H9 (cell line): ENCODE data around the gene TSR1. TPM values are rescaled to one million over a fixed set of nuclear protein-coding genes. Genes with fewer than 3 reads are reported as not detected.
A peak's percentile ranks its signal among the peaks of the same experiment; 100 is the strongest.

ENCODE experiments used
- DNase-seq: peaks from one replicate; pipeline ENCODE4 v3.0.0-alpha.2; 2017
- H2AFZ ChIP-seq: one replicate; pipeline ENCODE4 v1.6.1; 2013; ENCODE audit warnings: mild to moderate bottlenecking, low read length, control low read depth, moderate library complexity
- H2AK5ac ChIP-seq: 2 replicates; pipeline ENCODE4 v1.6.1; 2013; ENCODE audit warnings: low read length, control low read depth, mixed read lengths; ENCODE audit not compliant: insufficient read length
- H2BK120ac ChIP-seq: one replicate; pipeline ENCODE4 v1.6.1; 2013; ENCODE audit warnings: low read depth, mild to moderate bottlenecking, low read length, control low read depth, inconsistent platforms; ENCODE audit not compliant: poor library complexity, severe bottlenecking
- H2BK12ac ChIP-seq: 2 replicates; pipeline ENCODE4 v1.6.1; 2013; ENCODE audit warnings: low read length, control low read depth, mixed read lengths, low read depth; ENCODE audit not compliant: insufficient read length
- H2BK15ac ChIP-seq: 2 replicates; pipeline ENCODE4 v1.6.1; 2013; ENCODE audit warnings: low read depth, low read length, control low read depth
- H2BK20ac ChIP-seq: one replicate; pipeline ENCODE4 v1.6.1; 2013; ENCODE audit warnings: low read depth, mild to moderate bottlenecking, low read length, control low read depth, inconsistent platforms; ENCODE audit not compliant: poor library complexity, severe bottlenecking
- H2BK5ac ChIP-seq: 2 replicates; pipeline ENCODE4 v1.6.1; 2013; ENCODE audit warnings: low read length, control low read depth, mixed read lengths; ENCODE audit not compliant: insufficient read length
- H3K14ac ChIP-seq: 2 replicates; pipeline ENCODE4 v1.6.1; 2013; ENCODE audit warnings: low read length, control low read depth; ENCODE audit not compliant: insufficient read depth
- H3K18ac ChIP-seq: 2 replicates; pipeline ENCODE4 v1.6.1; 2013; ENCODE audit warnings: low read depth, mild to moderate bottlenecking, mixed read lengths, low read length, control low read depth; ENCODE audit not compliant: insufficient read length
- H3K23ac ChIP-seq: 2 replicates; pipeline ENCODE4 v1.6.1; 2013; ENCODE audit warnings: low read length, control low read depth, mixed read lengths, low read depth; ENCODE audit not compliant: insufficient read length
- H3K23me2 ChIP-seq: 2 replicates; pipeline ENCODE4 v1.6.1; 2013; ENCODE audit warnings: low read depth, mild to moderate bottlenecking, mixed read lengths, low read length, control low read depth; ENCODE audit not compliant: insufficient read length, poor library complexity, severe bottlenecking
- H3K27ac ChIP-seq: 2 replicates; pipeline ENCODE4 v1.5.1; 2013; ENCODE audit warnings: low read length, control low read depth, mixed read lengths, low read depth; ENCODE audit not compliant: insufficient read length
- H3K27me3 ChIP-seq: 2 replicates; pipeline ENCODE4 v1.6.1; 2013; ENCODE audit warnings: low read length, control low read depth, inconsistent platforms; ENCODE audit not compliant: insufficient read depth
- H3K4ac ChIP-seq: 2 replicates; pipeline ENCODE4 v1.6.1; 2013; ENCODE audit warnings: low read depth, mild to moderate bottlenecking, control low read depth, inconsistent platforms, low read length, moderate library complexity
- H3K4me1 ChIP-seq: 2 replicates; pipeline ENCODE4 v1.6.1; 2013; ENCODE audit warnings: low read length, control low read depth, inconsistent platforms; ENCODE audit not compliant: insufficient read depth
- H3K4me2 ChIP-seq: 2 replicates; pipeline ENCODE4 v1.6.1; 2013; ENCODE audit warnings: low read length, control low read depth, mixed read lengths; ENCODE audit not compliant: insufficient read length, insufficient read depth
- H3K56ac ChIP-seq: 2 replicates; pipeline ENCODE4 v1.6.1; 2013; ENCODE audit warnings: low read depth, mild to moderate bottlenecking, mixed read lengths, low read length, control low read depth; ENCODE audit not compliant: insufficient read length
- H3K79me1 ChIP-seq: 2 replicates; pipeline ENCODE4 v1.6.1; 2013; ENCODE audit warnings: low read depth, mild to moderate bottlenecking, moderate library complexity, low read length, control low read depth, inconsistent platforms; ENCODE audit not compliant: insufficient read depth, poor library complexity, severe bottlenecking
- H3K79me2 ChIP-seq: 2 replicates; pipeline ENCODE4 v1.6.1; 2013; ENCODE audit warnings: low read length, control low read depth, inconsistent platforms; ENCODE audit not compliant: insufficient read depth
- H3K9ac ChIP-seq: 2 replicates; pipeline ENCODE4 v1.6.1; 2013; ENCODE audit warnings: low read length, control low read depth, mixed read lengths; ENCODE audit not compliant: insufficient read length; ENCODE audit errors: extremely low read depth
- H3K9me3 ChIP-seq: one replicate; pipeline ENCODE4 v1.6.1; 2013; ENCODE audit warnings: low read depth, low read length, inconsistent platforms; ENCODE audit not compliant: control insufficient read depth
- H3T11ph ChIP-seq: one replicate; pipeline ENCODE4 v1.6.1; 2013; ENCODE audit warnings: mild to moderate bottlenecking, low read length, control low read depth, inconsistent platforms
- H4K20me1 ChIP-seq: one replicate; pipeline ENCODE4 v1.6.1; 2013; ENCODE audit not compliant: control insufficient read depth, insufficient read length, insufficient read depth
- H4K5ac ChIP-seq: 2 replicates; pipeline ENCODE4 v1.6.1; 2013; ENCODE audit warnings: low read depth, mild to moderate bottlenecking, mixed read lengths, low read length, control low read depth; ENCODE audit not compliant: insufficient read length
- H4K8ac ChIP-seq: replicated peaks from 2 replicates; pipeline ENCODE4 v1.6.1; 2013; ENCODE audit warnings: low read length, control low read depth, mixed read lengths, low read depth; ENCODE audit not compliant: insufficient read length
- H4K91ac ChIP-seq: 2 replicates; pipeline ENCODE4 v1.6.1; 2013; ENCODE audit warnings: low read depth, mild to moderate bottlenecking, moderate library complexity, mixed read lengths, low read length, control low read depth; ENCODE audit not compliant: insufficient read length
- H3K27ac Mint-ChIP-seq, 3 experiments: 2 replicates in 2 of 3; 3 replicates in 1 of 3; pipeline ENCODE4 v1.8.0; 2020 to 2021; ENCODE audit warnings: mixed read lengths in 3 of 3, mild to moderate bottlenecking in 1 of 3, moderate library complexity in 1 of 3
- H3K27me3 Mint-ChIP-seq: 2 replicates; pipeline ENCODE4 v1.8.0; 2021; ENCODE audit warnings: low read depth, mild to moderate bottlenecking, moderate library complexity, mixed read lengths
- H3K36me3 Mint-ChIP-seq, 3 experiments: 2 replicates in 2 of 3; 3 replicates in 1 of 3; pipeline ENCODE4 v1.8.0; 2020 to 2021; ENCODE audit warnings: low read depth in 3 of 3, mixed read lengths in 3 of 3; ENCODE audit not compliant: insufficient read depth in 1 of 3
- H3K4me1 Mint-ChIP-seq, 2 experiments: 2 replicates each; pipeline ENCODE4 v1.8.0; 2020; ENCODE audit warnings: mixed read lengths in 2 of 2
- H3K4me3 Mint-ChIP-seq, 2 experiments: 2 replicates in 1 of 2; 3 replicates in 1 of 2; pipeline ENCODE4 v1.8.0; 2020 to 2021; ENCODE audit warnings: mild to moderate bottlenecking in 2 of 2, mixed read lengths in 2 of 2, moderate library complexity in 1 of 2
- H3K9me3 Mint-ChIP-seq, 2 experiments: 2 replicates in 1 of 2; 3 replicates in 1 of 2; pipeline ENCODE4 v1.8.0; 2020; ENCODE audit warnings: mild to moderate bottlenecking in 2 of 2, mixed read lengths in 2 of 2, moderate library complexity in 1 of 2
- WGBS: extraction: QIAGEN DNeasy Blood & Tissue Kit; methylation state at CpG from one replicate; pipeline ENCODE4 v1.1.7; 2013; ENCODE audit warnings: missing lambda C conversion rate, low lambda C conversion rate, mixed read lengths; ENCODE audit not compliant: insufficient read length; ENCODE audit errors: extremely low coverage; 5-methylcytosine and 5-hydroxymethylcytosine counted together
- total RNA-seq: library from RNA; stranded (reverse); gene quantifications from 2 replicates; pipeline ENCODE4 v1.2.1, GENCODE V29; 2021
- TF ChIP-seq, protein P1 (sequence below): fragments of 200-600 bp; sonication (generic); conservative IDR thresholded peaks from 3 replicates; pipeline ENCODE4 v1.8.0; 2021; ENCODE audit warnings: antibody characterized with exemption, mild to moderate bottlenecking

The TSR1 gene
- total RNA-seq, 1 experiment from 2014 or later, result 81.1 TPM

- H3K4me3 Mint-ChIP-seq, result no peak overlapping the region; a peak in 1 of 5 replicates
- no peaks in the 10 kb centered on the region for H3K9me3 Mint-ChIP-seq
These were observed 26.2 kb upstream of the TSR1 start for GRCh38 chr17:2362416-2362815.

More at GRCh38 chr17:2362416-2362815, 26.2 kb upstream of the TSR1 start:
- no peaks in the 10 kb centered on the region for H3K27me3 ChIP-seq
- H4K20me1 ChIP-seq, result no peaks in the 10 kb centered on the region
- no peak overlapping the region for H3K4ac ChIP-seq
- Mint-ChIP-seq H3K36me3 (peaks cover 4 to 18% (median 8%) of the 10 kb centered on the region in 3 experiments; a peak in 6 of 7 replicates), H3K27ac (peak overlapping the region in 2 of 3 experiments; percentile 70 to 88; a peak in 3 of 7 replicates), H3K4me1 (peaks cover 2 to 4% of the 10 kb centered on the region in 2 experiments), H3K27me3 (peaks cover 3% of the 10 kb centered on the region; the same call in 1 of the 2 replicates)
- H2BK12ac ChIP-seq, result no peak overlapping the region
- 0 out of 2 replicates have a peak, but pooled peaks cover 2% of the 10 kb centered on the region for H3K4me1 ChIP-seq
- H3T11ph ChIP-seq, result no peak overlapping the region
- DNase-seq, result no peak
- no peak overlapping the region for H2BK20ac ChIP-seq
- H3K79me2 ChIP-seq, result no peaks in the 10 kb centered on the region
- no peak overlapping the region for H2BK15ac ChIP-seq
- no peak overlapping the region for H3K14ac ChIP-seq
- H4K5ac ChIP-seq, result no peak overlapping the region
- no peak overlapping the region for H3K18ac ChIP-seq
- no peaks in the 10 kb centered on the region for H3K79me1 ChIP-seq
- H3K9ac ChIP-seq, result no peak overlapping the region
- H4K91ac ChIP-seq, result no peak overlapping the region
- H2AK5ac ChIP-seq, result no peak overlapping the region
- H2BK5ac ChIP-seq, result no peak overlapping the region
- H3K4me2 ChIP-seq, result no peak overlapping the region
- no CpG with 5 or more reads among the region's 19 CpGs for WGBS
- TF ChIP-seq, protein P1, sequence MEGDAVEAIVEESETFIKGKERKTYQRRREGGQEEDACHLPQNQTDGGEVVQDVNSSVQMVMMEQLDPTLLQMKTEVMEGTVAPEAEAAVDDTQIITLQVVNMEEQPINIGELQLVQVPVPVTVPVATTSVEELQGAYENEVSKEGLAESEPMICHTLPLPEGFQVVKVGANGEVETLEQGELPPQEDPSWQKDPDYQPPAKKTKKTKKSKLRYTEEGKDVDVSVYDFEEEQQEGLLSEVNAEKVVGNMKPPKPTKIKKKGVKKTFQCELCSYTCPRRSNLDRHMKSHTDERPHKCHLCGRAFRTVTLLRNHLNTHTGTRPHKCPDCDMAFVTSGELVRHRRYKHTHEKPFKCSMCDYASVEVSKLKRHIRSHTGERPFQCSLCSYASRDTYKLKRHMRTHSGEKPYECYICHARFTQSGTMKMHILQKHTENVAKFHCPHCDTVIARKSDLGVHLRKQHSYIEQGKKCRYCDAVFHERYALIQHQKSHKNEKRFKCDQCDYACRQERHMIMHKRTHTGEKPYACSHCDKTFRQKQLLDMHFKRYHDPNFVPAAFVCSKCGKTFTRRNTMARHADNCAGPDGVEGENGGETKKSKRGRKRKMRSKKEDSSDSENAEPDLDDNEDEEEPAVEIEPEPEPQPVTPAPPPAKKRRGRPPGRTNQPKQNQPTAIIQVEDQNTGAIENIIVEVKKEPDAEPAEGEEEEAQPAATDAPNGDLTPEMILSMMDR, result no peak
- H4K8ac ChIP-seq, result no peak overlapping the region
- no peak overlapping the region for H3K23ac ChIP-seq
- H2BK120ac ChIP-seq, result no peak overlapping the region
- no peak overlapping the region for H3K27ac ChIP-seq
- no peaks in the 10 kb centered on the region for H3K23me2 ChIP-seq
- H2AFZ ChIP-seq, result no peak overlapping the region
- H3K9me3 ChIP-seq, result no peaks in the 10 kb centered on the region
- H3K56ac ChIP-seq, result no peak overlapping the region
